Activated T-cell treated with anti-CD3 and anti-CD28 coated beads, Interleukin-2, amount 50 U/mL, for 4 hours (primary cell): ENCODE data around the gene PRKCSH. TPM values are rescaled to one million over a fixed set of nuclear protein-coding genes. Genes with fewer than 3 reads are reported as not detected.

Experiments
- total RNA-seq, 3 donors: library from RNA; stranded (reverse); gene quantifications; one replicate each; pipeline ENCODE4 v1.2.1, GENCODE V29; 2021

The PRKCSH gene
- total RNA-seq, 3 donors from 2014 or later, result 273 to 327 (median 319) TPM

Other genes with a start within 250 kb of the PRKCSH start
- under 1 TPM; 0.58 to 0.96 (median 0.92) TPM for gene KANK2, start 238.1 kb upstream of the PRKCSH start, total RNA-seq
- not detected for gene ANGPTL8, start 196.0 kb upstream of the PRKCSH start, total RNA-seq
- gene DOCK6, start 173.1 kb upstream of the PRKCSH start, total RNA-seq, result 1 to 10 TPM; 1.7 to 2.9 (median 2.1) TPM
- not detected for gene TSPAN16, start 139.5 kb upstream of the PRKCSH start, total RNA-seq
- gene RAB3D, start 96.0 kb upstream of the PRKCSH start, total RNA-seq, result 1 to 10 TPM; 4.0 to 4.5 (median 4.3) TPM
- 10 to 100 TPM; 33.5 to 38.9 (median 33.7) TPM for gene TMEM205, start 89.4 kb upstream of the PRKCSH start, total RNA-seq
- 10 to 100 TPM; 10.7 to 14.6 (median 11.0) TPM for gene CCDC159, start 89.1 kb upstream of the PRKCSH start, total RNA-seq
- gene PLPPR2, start 80.2 kb upstream of the PRKCSH start, total RNA-seq, result 1 to 10 TPM; 2.4 to 4.1 (median 3.8) TPM
- 1 to 10 TPM; 2.0 to 3.1 (median 2.1) TPM for gene SWSAP1, start 61.0 kb upstream of the PRKCSH start, total RNA-seq
- 1 to 10 TPM; 1.8 to 2.0 (median 1.8) TPM for gene EPOR, start 51.3 kb upstream of the PRKCSH start, total RNA-seq
- gene RGL3, start 16.3 kb upstream of the PRKCSH start, total RNA-seq, result under 1 TPM in 2 of 3 donors, not detected in 1; 0.29 to 0.51 TPM
- gene ODAD3, start 514 bp upstream of the PRKCSH start, total RNA-seq, result under 1 TPM in 1 of 3 donors, not detected in 2; 0.11 TPM
- under 1 TPM in 1 of 3 donors, not detected in 2; 0.19 TPM for gene ELAVL3, start 45.4 kb downstream of the PRKCSH start, total RNA-seq
- 10 to 100 TPM; 12.3 to 16.9 (median 13.9) TPM for gene ZNF653, start 70.2 kb downstream of the PRKCSH start, total RNA-seq
- gene ECSIT, start 93.5 kb downstream of the PRKCSH start, total RNA-seq, result 10 to 100 TPM; 72.3 to 88.1 (median 81.9) TPM
- under 1 TPM in 1 of 3 donors, not detected in 2; 0.25 TPM for gene CNN1, start 103.2 kb downstream of the PRKCSH start, total RNA-seq
- 10 to 100 TPM; 82.5 to 91.6 (median 86.4) TPM for gene ELOF1, start 123.6 kb downstream of the PRKCSH start, total RNA-seq
- gene ACP5, start 142.0 kb downstream of the PRKCSH start, total RNA-seq, result 1 to 10 TPM; 2.4 to 2.9 (median 2.8) TPM
- gene ZNF627, start 161.8 kb downstream of the PRKCSH start, total RNA-seq, result 1 to 10 TPM; 2.6 to 3.5 (median 3.4) TPM